OCI-LY3 (cell line): ENCODE measurements around the gene IL4I1.

Experiments
- H2AFZ ChIP-seq: fragments of 200-600, 300-600 bp; shearing (Covaris generic); 2 replicates; pipeline ENCODE4 v1.6.0; 2014; ENCODE audit warnings: antibody characterized with exemption, low read depth, low read length
- H3K27ac ChIP-seq: fragments of 200-600, 300-600 bp; sonication (generic); 2 replicates; pipeline ENCODE4 v1.5.1; 2014; ENCODE audit warnings: mild to moderate bottlenecking, low read length, moderate library complexity, mixed read lengths
- H3K27me3 ChIP-seq: fragments of 200-600, 300-600 bp; sonication (generic); 2 replicates; pipeline ENCODE4 v1.6.1; 2014; ENCODE audit warnings: low read depth, low read length, mixed read lengths
- H3K36me3 ChIP-seq: fragments of 200-600, 300-600 bp; sonication (generic); replicated peaks from 2 replicates; pipeline ENCODE3; 2014; ENCODE audit warnings: low read depth, low read length, mixed read lengths
- H3K4me1 ChIP-seq: fragments of 300-600, 200-600 bp; sonication (generic); 2 replicates; pipeline ENCODE4 v1.6.1; 2014; ENCODE audit warnings: low read length, mixed read lengths
- H3K4me2 ChIP-seq: fragments of 200-600, 300-600 bp; sonication (generic); 2 replicates; pipeline ENCODE4 v1.6.1; 2014; ENCODE audit warnings: low read length, mixed read lengths
- H3K4me3 ChIP-seq: fragments of 300-600, 200-600 bp; sonication (generic); 2 replicates; pipeline ENCODE4 v1.5.1; 2014; ENCODE audit warnings: antibody characterized with exemption, mild to moderate bottlenecking, low read length, moderate library complexity
- H3K79me2 ChIP-seq: fragments of 300-600, 200-600 bp; shearing (Covaris generic); 2 replicates; pipeline ENCODE4 v1.6.1; 2014; ENCODE audit warnings: mild to moderate bottlenecking, low read length, mixed read lengths
- H3K9ac ChIP-seq: fragments of 300-600, 200-600 bp; shearing (Covaris generic); 2 replicates; pipeline ENCODE4 v1.6.0; 2014; ENCODE audit warnings: mild to moderate bottlenecking, low read length, moderate library complexity
- H3K9me3 ChIP-seq: fragments of 200-600, 300-600 bp; shearing (Covaris generic); 2 replicates; pipeline ENCODE4 v1.6.1; 2014; ENCODE audit warnings: low read length, mixed read lengths; ENCODE audit not compliant: insufficient read depth
- H4K20me1 ChIP-seq: fragments of 200-600, 300-600 bp; sonication (generic); 2 replicates; pipeline ENCODE4 v1.6.1; 2016; ENCODE audit warnings: low read length, mixed read lengths; ENCODE audit not compliant: insufficient read depth
- EZH2phosphoT487 ChIP-seq: fragments of 200-600 bp; shearing (Covaris generic); IDR thresholded peaks from 2 replicates; pipeline ENCODE4 v1.6.1; 2018; ENCODE audit warnings: antibody characterized with exemption, mixed run types, low read depth
- TF ChIP-seq, protein P1 (sequence below): fragments of 200-600, 300-600 bp; sonication (generic); IDR thresholded peaks from 2 replicates; pipeline ENCODE4 v1.5.1; 2014; ENCODE audit warnings: antibody characterized with exemption, low read length, low read depth

IL4I1 gene

DNA sequence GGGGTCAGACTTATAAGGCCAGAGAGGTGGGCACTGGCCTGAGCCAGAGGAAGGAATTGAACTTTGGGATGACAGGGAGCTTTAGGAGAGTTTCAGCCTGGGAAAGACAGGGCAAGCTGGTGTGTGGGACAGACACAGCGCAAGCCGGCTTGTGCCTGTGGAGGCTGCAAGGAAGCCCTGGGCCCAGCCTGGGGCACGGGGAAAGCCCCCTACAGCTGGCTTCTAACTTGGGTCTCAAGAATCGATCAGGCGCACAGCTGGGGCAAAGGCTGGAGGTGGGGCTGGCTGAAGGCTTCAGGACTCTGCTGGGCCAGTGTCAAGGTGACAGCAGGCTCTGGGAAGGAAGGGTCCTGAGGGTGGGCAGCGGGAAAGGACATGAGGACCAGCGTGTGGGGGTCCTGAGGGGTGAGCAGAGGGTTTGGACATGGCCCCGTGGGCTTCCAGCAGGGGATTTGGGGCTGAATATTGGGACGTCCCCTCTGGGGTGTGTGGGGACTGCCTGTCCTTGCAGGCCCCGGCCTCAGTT is 42.8 kb downstream of the IL4I1 start:
- Histone ChIP-seq H3K4me2 (no peak overlapping the region; the same call in 1 of the 2 replicates), H3K27me3 (no peaks in the 10 kb centered on the region), H2AFZ (no peak overlapping the region), H3K36me3 (peaks cover 45% of the 10 kb centered on the region), H3K79me2 (peaks cover 29% of the 10 kb centered on the region), H3K27ac (no peak overlapping the region), H3K4me3 (no peak overlapping the region), H3K9ac (no peak overlapping the region), H3K4me1 (peaks cover 31% of the 10 kb centered on the region), H4K20me1 (peaks cover 43% of the 10 kb centered on the region), H3K9me3 (peaks cover 1% of the 10 kb centered on the region; the same call in 1 of the 2 replicates)
- TF ChIP-seq EZH2phosphoT487: no peak
- TF ChIP-seq, protein P1, sequence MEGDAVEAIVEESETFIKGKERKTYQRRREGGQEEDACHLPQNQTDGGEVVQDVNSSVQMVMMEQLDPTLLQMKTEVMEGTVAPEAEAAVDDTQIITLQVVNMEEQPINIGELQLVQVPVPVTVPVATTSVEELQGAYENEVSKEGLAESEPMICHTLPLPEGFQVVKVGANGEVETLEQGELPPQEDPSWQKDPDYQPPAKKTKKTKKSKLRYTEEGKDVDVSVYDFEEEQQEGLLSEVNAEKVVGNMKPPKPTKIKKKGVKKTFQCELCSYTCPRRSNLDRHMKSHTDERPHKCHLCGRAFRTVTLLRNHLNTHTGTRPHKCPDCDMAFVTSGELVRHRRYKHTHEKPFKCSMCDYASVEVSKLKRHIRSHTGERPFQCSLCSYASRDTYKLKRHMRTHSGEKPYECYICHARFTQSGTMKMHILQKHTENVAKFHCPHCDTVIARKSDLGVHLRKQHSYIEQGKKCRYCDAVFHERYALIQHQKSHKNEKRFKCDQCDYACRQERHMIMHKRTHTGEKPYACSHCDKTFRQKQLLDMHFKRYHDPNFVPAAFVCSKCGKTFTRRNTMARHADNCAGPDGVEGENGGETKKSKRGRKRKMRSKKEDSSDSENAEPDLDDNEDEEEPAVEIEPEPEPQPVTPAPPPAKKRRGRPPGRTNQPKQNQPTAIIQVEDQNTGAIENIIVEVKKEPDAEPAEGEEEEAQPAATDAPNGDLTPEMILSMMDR: no peak

DNA sequence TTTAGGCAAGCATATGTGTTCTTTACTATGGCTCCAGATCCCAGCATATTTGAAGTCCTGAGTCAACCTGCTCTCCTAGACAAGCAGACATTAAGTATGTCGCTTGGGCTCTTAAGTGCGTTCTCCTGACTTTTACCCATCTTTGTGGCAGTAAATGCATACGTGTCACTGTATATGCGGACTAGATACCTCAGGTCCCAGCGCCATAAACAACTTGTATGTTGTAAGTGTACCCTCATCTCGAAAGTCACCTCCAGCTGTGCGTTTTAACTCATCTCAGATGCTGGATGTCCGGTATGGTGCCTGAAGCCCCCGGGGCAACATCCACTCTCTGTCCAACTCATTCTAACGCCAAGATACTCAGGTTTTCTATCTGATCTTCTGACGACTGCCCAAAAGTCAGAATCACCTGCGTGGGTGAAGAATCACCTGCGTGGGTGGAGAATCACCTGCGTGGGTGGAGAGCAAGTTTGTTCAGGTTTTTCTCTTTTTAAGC is 44.0 kb downstream of the IL4I1 start:
- Histone ChIP-seq H2AFZ (no peak overlapping the region), H3K4me3 (peak overlapping the region; percentile 80; the same call in 1 of the 2 replicates), H3K9me3 (peaks cover 7% of the 10 kb centered on the region), H3K27ac (no peak overlapping the region), H3K9ac (no peak overlapping the region), H3K79me2 (peaks cover 29% of the 10 kb centered on the region), H4K20me1 (peaks cover 43% of the 10 kb centered on the region), H3K36me3 (peaks cover 36% of the 10 kb centered on the region), H3K4me1 (peaks cover 41% of the 10 kb centered on the region), H3K27me3 (no peaks in the 10 kb centered on the region), H3K4me2 (peak overlapping the region; percentile 87)
- no peak for TF ChIP-seq EZH2phosphoT487
- TF ChIP-seq, protein P1: no peak

DNA sequence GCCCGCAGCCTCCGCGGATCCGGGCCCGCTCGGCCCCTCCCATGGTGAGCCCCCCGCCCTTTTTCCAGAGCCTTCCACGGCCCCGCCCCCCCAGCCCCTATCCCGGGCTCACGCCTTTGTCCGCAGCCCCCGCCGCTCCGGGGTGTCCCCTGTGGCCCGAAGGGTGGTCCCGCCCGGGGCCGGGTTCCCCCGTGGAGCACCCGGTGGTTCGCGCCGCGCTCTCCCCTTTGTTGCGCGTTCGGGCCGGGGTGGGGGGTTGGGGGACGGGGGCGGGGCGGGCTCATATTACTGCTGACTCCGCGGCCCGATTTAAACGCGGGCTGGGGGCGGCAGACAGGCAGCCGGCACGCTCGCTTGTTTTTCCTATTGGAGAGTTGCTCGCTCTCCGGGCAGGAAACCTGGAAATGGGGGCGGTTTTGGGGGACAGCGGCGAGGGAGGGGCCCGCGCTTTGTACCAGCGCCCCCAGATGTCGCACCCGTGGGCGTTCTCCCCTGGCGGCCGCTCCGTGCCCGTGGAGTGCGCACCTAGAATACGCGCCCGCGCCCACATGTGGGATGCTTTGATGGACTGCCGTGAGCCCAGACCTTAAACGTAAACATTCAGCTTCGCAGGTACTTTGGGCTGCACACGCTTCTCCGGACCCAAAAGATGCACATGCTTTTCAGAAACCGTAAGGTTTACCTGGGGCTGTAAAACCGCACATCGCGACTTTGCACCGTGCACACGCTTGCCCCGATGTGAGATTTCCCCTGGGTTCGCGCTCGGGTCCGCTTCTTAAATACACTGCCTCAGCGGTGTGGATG is 45.0 kb downstream of the IL4I1 start:
- Histone ChIP-seq H2AFZ (no peak overlapping the region), H3K9ac (peak overlapping the region; percentile 80), H4K20me1 (peaks cover 43% of the 10 kb centered on the region), H3K4me1 (peaks cover 41% of the 10 kb centered on the region), H3K79me2 (peaks cover 29% of the 10 kb centered on the region), H3K27me3 (no peaks in the 10 kb centered on the region), H3K36me3 (peaks cover 30% of the 10 kb centered on the region), H3K9me3 (peaks cover 7% of the 10 kb centered on the region), H3K4me3 (peak overlapping the region; percentile 80), H3K4me2 (peak overlapping the region; percentile 87), H3K27ac (peak overlapping the region; percentile 83; the same call in 1 of the 2 replicates)
- TF ChIP-seq EZH2phosphoT487: no peak
- TF ChIP-seq, protein P1: no peak
